HG02970 (cell line): ENCODE measurements around the gene LUC7L.
"Not testable (repeated sequence)": the region's sequence is repeated elsewhere in the genome, so short reads cannot be mapped to it uniquely, and the experiment has no call there.

Experiments used
- ATAC-seq: cut with Tn5 transposase; IDR thresholded peaks from one replicate; pipeline ENCODE4 v1.9.1; 2021; ENCODE audit warnings: mild to moderate bottlenecking, moderate library complexity, moderate number of reproducible peaks; ENCODE audit not compliant: unreplicated experiment, low FRiP score

The LUC7L gene

GRCh38 chr16:234468-235305 lies 5.4 kb upstream of the LUC7L start, which contains the start of gene FAM234A:
Gene FAM234A, plus strand, starts transcription at chr16:234821. Its CDS starts 19,593 bp downstream, at chr16:254414.
- peak; percentile 89 for ATAC-seq

- ATAC-seq = no peak
Measured at GRCh38 chr16:230949-231348, 1.7 kb upstream of the LUC7L start.

GRCh38 chr16:230351-230750 lies 1.1 kb upstream of the LUC7L start:
- ATAC-seq = not testable (repeated sequence)

- no peak for ATAC-seq
Measured at GRCh38 chr16:229731-230281, 557 bp upstream of the LUC7L start.

GRCh38 chr16:228151-228851 lies 948 bp downstream of the LUC7L start:
- peak; percentile 4 for ATAC-seq

GRCh38 chr16:220021-220420 lies 9.2 kb downstream of the LUC7L start:
- no peak for ATAC-seq

GRCh38 chr16:212999-213398 lies 16.2 kb downstream of the LUC7L start:
- no peak for ATAC-seq

GRCh38 chr16:211631-212180 lies 17.5 kb downstream of the LUC7L start:
- not testable (repeated sequence) for ATAC-seq

- ATAC-seq = not testable (repeated sequence)
Measured at GRCh38 chr16:209359-209758, 19.9 kb downstream of the LUC7L start.

- not testable (repeated sequence) for ATAC-seq
Measured at GRCh38 chr16:204046-204445, 25.2 kb downstream of the LUC7L start.

- no peak for ATAC-seq
Measured at GRCh38 chr16:203246-203645, 26.0 kb downstream of the LUC7L start.

- no peak for ATAC-seq
Measured at GRCh38 chr16:200388-200787, 28.9 kb downstream of the LUC7L start.

GRCh38 chr16:194516-194915 lies 34.7 kb downstream of the LUC7L start:
- no peak for ATAC-seq

- no peak for ATAC-seq
Measured at GRCh38 chr16:193441-193840, 35.8 kb downstream of the LUC7L start.

GRCh38 chr16:192686-193085 lies 36.6 kb downstream of the LUC7L start:
- no peak for ATAC-seq

- ATAC-seq = no peak
Measured at GRCh38 chr16:191831-192230, 37.4 kb downstream of the LUC7L start.

- ATAC-seq = no peak
Measured at GRCh38 chr16:189604-190186, 39.6 kb downstream of the LUC7L start.

GRCh38 chr16:188674-189073 lies 40.6 kb downstream of the LUC7L start:
- no peak for ATAC-seq

GRCh38 chr16:187330-187729 lies 41.9 kb downstream of the LUC7L start:
- no peak for ATAC-seq

- no peak for ATAC-seq
Measured at GRCh38 chr16:185691-186090, 43.6 kb downstream of the LUC7L start.

GRCh38 chr16:185213-185612 lies 44.0 kb downstream of the LUC7L start:
- ATAC-seq = no peak
